Neural cell (in vitro differentiated cells): ENCODE results near the gene PAPLN.

Experiments used
- EZH2 ChIP-seq: fragments of 200-600, 300-800 bp; shearing (Covaris generic), sonication (generic); IDR thresholded peaks from 2 replicates; pipeline ENCODE4 v1.6.1; 2014; ENCODE audit warnings: antibody characterized with exemption, low read length, borderline replicate concordance, mild to moderate bottlenecking; ENCODE audit not compliant: insufficient read depth, poor library complexity, severe bottlenecking
- POLR2AphosphoS5 ChIP-seq: IDR thresholded peaks from 2 replicates; pipeline ENCODE4 v1.6.1; 2012
- RAD21 ChIP-seq: fragments of 450-650 bp; conservative IDR thresholded peaks from 2 replicates; pipeline ENCODE4 v1.6.1; 2014; ENCODE audit warnings: antibody characterized with exemption, mild to moderate bottlenecking, moderate library complexity
- SMC3 ChIP-seq: fragments of 450-650 bp; conservative IDR thresholded peaks from 2 replicates; pipeline ENCODE4 v1.6.1; 2014; ENCODE audit warnings: antibody characterized with exemption, mild to moderate bottlenecking, moderate library complexity; ENCODE audit not compliant: poor library complexity
- TAF1 ChIP-seq: IDR thresholded peaks from 2 replicates; pipeline ENCODE4 v1.6.1; 2012; ENCODE audit warnings: low read depth
- TF ChIP-seq, protein P1 (sequence below): fragments of 450-650 bp; IDR thresholded peaks from 2 replicates; pipeline ENCODE4 v1.5.1; 2014; ENCODE audit warnings: antibody characterized with exemption, mild to moderate bottlenecking, moderate library complexity; ENCODE audit not compliant: poor library complexity, severe bottlenecking
- TF ChIP-seq, protein P2 (sequence below): IDR thresholded peaks from 2 replicates; pipeline ENCODE4 v1.6.1; 2012; ENCODE audit warnings: borderline replicate concordance

DNA sequence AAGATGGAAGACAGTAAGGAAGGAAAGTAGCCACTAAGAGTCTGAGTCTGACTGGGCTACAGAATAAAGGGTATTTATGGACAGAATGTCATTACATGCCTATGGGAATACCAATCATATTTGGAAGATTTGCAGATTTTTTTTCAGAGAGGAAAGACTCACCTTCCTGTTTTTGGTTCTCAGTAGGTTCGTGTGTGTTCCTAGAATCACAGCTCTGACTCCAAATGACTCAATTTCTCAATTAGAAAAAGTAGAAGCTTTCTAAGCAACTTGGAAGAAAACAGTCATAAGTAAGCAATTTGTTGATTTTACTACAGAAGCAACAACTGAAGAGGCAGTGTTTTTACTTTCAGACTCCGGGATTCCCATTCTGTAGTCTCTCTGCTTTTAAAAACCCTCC is 15.4 kb upstream of the PAPLN start:
- TF ChIP-seq, protein P1, sequence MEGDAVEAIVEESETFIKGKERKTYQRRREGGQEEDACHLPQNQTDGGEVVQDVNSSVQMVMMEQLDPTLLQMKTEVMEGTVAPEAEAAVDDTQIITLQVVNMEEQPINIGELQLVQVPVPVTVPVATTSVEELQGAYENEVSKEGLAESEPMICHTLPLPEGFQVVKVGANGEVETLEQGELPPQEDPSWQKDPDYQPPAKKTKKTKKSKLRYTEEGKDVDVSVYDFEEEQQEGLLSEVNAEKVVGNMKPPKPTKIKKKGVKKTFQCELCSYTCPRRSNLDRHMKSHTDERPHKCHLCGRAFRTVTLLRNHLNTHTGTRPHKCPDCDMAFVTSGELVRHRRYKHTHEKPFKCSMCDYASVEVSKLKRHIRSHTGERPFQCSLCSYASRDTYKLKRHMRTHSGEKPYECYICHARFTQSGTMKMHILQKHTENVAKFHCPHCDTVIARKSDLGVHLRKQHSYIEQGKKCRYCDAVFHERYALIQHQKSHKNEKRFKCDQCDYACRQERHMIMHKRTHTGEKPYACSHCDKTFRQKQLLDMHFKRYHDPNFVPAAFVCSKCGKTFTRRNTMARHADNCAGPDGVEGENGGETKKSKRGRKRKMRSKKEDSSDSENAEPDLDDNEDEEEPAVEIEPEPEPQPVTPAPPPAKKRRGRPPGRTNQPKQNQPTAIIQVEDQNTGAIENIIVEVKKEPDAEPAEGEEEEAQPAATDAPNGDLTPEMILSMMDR, result no peak
- TF ChIP-seq RAD21 (no peak), EZH2 (no peak), SMC3 (no peak), POLR2AphosphoS5 (no peak), TAF1 (no peak)
- TF ChIP-seq, protein P2, sequence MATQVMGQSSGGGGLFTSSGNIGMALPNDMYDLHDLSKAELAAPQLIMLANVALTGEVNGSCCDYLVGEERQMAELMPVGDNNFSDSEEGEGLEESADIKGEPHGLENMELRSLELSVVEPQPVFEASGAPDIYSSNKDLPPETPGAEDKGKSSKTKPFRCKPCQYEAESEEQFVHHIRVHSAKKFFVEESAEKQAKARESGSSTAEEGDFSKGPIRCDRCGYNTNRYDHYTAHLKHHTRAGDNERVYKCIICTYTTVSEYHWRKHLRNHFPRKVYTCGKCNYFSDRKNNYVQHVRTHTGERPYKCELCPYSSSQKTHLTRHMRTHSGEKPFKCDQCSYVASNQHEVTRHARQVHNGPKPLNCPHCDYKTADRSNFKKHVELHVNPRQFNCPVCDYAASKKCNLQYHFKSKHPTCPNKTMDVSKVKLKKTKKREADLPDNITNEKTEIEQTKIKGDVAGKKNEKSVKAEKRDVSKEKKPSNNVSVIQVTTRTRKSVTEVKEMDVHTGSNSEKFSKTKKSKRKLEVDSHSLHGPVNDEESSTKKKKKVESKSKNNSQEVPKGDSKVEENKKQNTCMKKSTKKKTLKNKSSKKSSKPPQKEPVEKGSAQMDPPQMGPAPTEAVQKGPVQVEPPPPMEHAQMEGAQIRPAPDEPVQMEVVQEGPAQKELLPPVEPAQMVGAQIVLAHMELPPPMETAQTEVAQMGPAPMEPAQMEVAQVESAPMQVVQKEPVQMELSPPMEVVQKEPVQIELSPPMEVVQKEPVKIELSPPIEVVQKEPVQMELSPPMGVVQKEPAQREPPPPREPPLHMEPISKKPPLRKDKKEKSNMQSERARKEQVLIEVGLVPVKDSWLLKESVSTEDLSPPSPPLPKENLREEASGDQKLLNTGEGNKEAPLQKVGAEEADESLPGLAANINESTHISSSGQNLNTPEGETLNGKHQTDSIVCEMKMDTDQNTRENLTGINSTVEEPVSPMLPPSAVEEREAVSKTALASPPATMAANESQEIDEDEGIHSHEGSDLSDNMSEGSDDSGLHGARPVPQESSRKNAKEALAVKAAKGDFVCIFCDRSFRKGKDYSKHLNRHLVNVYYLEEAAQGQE, result no peak
